Peyer's patch (tissue), 4 donors: ENCODE measurements around the gene SCN11A.

Source experiments
- POLR2A ChIP-seq, 2 donors: fragments of 450-650 bp; IDR thresholded peaks; one replicate each; pipeline ENCODE4 v1.5.1; 2017; ENCODE audit warnings: antibody characterized with exemption in 2 of 2, mild to moderate bottlenecking in 2 of 2, moderate library complexity in 2 of 2
- TF ChIP-seq, protein P1 (sequence below), 6 experiments: fragments of 450-650 bp in 4 of 6; fragments of 200-600 bp in 2 of 6; sonication (generic) in 1 of 6; IDR thresholded peaks; one replicate each; pipeline ENCODE4 v1.5.1; 2017 to 2019; ENCODE audit warnings: antibody characterized with exemption in 6 of 6, mild to moderate bottlenecking in 3 of 6, moderate library complexity in 1 of 6

DNA sequence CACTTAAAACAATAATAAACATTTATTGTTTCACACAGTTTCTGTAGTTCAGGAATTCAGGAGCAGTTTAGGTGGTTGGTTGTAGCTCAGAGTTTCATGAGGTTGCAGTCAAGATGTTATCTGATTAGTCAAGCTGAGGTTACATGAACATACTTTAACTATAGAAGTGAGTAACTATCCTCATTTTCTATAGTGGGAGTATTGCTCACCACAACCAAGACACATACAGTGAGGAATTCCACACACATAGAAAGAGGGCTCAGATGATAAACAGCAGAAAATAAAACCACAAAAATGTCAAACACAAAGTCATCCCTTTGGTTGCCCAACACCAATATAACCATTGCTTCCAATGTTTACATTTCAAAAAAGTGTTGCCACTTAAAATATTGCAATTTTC is 13.6 kb downstream of the SCN11A start:
- TF ChIP-seq, protein P1, sequence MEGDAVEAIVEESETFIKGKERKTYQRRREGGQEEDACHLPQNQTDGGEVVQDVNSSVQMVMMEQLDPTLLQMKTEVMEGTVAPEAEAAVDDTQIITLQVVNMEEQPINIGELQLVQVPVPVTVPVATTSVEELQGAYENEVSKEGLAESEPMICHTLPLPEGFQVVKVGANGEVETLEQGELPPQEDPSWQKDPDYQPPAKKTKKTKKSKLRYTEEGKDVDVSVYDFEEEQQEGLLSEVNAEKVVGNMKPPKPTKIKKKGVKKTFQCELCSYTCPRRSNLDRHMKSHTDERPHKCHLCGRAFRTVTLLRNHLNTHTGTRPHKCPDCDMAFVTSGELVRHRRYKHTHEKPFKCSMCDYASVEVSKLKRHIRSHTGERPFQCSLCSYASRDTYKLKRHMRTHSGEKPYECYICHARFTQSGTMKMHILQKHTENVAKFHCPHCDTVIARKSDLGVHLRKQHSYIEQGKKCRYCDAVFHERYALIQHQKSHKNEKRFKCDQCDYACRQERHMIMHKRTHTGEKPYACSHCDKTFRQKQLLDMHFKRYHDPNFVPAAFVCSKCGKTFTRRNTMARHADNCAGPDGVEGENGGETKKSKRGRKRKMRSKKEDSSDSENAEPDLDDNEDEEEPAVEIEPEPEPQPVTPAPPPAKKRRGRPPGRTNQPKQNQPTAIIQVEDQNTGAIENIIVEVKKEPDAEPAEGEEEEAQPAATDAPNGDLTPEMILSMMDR (IDR thresholded peaks at IDR 0.05), result no peak
- TF ChIP-seq POLR2A (IDR thresholded peaks at IDR 0.05), result no peak
